HG03025 (cell line): ENCODE measurements around the gene CERS1.

Source experiments
- ATAC-seq: cut with Tn5 transposase; IDR thresholded peaks from one replicate; pipeline ENCODE4 v1.9.1; 2021; ENCODE audit warnings: mild to moderate bottlenecking, moderate library complexity; ENCODE audit not compliant: unreplicated experiment, low FRiP score

CERS1 gene

DNA sequence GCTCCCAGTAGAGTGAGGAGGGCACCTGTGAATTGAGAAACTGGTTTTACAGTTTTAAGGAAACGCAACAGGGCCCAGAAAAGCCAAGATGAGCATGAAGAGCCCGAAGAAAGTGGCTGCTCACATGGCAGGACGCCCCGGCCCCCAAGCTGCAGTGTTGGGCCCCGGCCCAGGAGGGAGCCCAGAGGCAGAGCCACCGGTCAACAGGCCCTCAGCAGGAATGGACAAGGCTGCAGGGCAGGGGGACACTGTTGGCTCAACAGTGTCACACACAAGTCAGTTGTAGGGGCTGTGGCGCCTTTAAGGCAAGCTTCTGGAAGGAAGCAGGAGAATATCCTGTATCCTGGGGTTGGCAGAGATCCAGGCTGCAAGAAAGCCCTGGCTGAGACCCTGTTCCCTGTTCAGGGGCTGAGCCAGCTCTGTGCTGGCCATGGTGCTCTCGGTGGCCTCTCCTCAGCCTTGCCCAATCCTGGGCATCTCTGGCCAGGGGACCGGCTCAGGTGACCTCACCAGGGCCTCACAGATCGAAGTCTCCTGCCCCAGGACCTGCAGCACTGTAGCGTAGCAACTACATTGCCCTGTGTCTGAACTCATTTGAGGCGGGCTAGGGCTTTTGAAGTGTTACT lies 36.2 kb downstream of the CERS1 start:
- no peak for ATAC-seq

- no peak for ATAC-seq
Observed at GRCh38 chr19:18858906-18859646, 36.9 kb downstream of the CERS1 start.

- no peak for ATAC-seq
Observed at GRCh38 chr19:18857223-18857622, 38.7 kb downstream of the CERS1 start.

DNA sequence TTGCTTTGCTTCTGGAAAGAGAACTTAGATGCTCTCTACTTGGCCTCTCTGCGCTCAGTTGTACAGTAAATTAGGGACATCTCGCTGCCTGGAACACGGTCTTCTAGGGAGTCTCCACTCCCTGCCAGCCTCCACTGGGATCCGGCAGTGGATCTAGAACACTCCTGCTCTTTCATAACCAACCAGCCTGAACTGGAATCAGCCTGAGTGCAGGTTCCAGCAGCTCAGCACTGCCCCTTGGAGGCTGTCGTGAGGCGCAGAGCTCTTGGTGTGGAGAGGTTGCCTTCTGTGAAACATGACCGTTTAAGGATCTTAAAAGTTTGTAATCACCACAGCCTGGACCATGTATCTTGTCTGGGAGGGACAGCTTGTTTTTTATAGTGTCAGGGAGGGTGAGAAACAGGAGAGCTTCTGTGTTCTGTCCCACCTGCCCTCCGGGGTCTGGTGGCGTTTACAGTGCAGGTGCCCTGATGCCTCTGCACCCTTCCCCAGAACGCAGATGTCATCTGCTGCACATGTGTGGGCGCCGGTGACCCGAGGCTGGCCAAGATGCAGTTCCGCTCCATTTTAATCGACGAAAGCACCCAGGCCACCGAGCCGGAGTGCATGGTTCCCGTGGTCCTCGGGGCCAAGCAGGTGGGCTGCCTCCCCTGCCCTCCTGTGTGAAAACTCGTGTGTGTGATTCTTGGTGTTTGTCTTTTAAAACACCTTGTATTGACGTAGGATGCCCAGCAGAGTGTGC lies 39.4 kb downstream of the CERS1 start:
- no peak for ATAC-seq

DNA sequence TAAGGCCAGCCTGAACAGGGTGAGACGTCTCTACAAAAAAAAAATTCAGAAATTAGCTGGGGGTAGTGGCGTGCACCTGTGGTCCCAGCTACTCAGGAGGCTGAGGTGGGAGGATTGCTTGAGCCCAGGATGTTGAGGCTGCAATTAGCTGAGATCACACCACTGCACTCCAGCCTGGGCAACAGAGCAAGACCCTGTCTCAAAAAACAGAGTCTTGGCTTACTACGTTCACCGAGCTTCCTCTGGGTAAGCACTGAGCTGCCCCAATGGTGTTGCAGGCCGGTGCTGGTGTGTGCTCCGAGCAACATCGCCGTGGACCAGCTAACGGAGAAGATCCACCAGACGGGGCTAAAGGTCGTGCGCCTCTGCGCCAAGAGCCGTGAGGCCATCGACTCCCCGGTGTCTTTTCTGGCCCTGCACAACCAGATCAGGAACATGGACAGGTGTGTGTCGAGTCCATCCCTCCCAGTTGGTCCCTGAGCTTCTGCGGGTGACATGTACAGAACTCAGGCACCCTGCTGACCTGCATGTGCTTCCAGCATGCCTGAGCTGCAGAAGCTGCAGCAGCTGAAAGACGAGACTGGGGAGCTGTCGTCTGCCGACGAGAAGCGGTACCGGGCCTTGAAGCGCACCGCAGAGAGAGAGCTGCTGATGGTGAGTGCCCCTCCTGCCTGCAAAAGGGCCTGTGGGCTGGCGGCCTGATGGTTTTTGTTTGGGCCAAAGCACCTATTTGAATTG lies 40.1 kb downstream of the CERS1 start:
- ATAC-seq: no peak

GRCh38 chr19:18854982-18855381 lies 41.0 kb downstream of the CERS1 start:
- no peak for ATAC-seq

DNA sequence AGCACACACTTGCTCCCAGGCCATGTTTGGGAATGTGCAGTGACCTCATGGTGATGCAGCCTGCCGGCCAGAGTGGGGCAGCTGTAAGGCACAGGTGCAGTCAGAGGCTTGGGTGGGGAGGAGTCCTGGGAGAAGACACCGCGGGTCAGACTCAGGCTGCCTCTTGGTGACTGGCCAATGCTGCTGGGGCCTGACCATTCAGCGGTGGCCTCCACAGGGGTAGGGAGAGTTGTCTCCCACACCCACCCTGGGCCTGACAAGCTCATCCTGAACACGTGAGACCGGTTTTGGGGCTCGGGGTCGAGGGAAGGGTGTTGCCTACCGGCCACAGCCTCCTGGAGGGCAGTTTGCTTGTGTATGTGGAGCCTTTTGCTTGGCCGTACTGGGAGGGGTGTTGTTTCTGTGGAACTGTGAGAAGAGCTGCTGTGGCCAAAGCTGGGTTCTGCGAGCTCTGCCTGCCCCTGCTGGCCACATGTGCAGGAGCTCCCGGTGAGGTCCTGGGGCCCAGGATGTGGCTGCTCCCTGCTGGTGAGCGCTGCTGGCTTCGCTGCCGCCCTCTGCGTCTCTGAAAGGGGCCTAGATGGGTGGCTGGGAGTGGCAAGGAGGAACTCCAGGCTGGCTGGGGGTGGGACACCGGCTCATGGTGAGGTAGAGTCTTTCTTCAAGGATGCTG lies 42.1 kb downstream of the CERS1 start:
- ATAC-seq: no peak

GRCh38 chr19:18852648-18853047 lies 43.3 kb downstream of the CERS1 start:
- ATAC-seq: no peak

DNA sequence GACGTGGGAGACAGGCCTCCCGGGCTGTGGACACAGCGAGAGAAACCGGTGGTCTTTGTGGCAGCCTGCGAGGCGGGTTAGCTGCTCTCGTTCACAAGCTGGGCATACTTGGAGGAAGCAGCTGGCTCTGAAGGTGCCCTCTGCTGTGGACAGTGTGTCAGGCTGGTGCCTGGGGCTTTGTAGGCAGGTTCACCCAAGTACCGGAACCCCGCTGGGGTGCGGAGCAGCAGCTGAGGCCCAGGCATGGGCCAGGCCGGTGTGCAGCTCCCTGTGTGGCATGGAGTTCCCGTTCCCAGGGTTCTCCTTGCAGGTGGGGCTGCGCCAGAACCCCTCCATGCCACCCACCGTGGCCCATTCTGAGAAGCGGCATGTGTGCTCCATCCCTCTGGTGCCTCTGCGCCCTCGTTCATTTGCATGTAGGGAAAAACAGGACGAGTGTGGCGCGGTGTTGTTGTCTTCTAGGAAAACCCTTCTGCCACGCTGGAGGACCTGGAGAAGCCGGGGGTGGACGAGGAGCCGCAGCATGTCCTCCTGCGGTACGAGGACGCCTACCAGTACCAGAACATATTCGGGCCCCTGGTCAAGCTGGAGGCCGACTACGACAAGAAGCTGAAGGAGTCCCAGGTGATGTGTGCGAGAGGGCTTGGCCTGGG lies 44.2 kb downstream of the CERS1 start:
- no peak for ATAC-seq

DNA sequence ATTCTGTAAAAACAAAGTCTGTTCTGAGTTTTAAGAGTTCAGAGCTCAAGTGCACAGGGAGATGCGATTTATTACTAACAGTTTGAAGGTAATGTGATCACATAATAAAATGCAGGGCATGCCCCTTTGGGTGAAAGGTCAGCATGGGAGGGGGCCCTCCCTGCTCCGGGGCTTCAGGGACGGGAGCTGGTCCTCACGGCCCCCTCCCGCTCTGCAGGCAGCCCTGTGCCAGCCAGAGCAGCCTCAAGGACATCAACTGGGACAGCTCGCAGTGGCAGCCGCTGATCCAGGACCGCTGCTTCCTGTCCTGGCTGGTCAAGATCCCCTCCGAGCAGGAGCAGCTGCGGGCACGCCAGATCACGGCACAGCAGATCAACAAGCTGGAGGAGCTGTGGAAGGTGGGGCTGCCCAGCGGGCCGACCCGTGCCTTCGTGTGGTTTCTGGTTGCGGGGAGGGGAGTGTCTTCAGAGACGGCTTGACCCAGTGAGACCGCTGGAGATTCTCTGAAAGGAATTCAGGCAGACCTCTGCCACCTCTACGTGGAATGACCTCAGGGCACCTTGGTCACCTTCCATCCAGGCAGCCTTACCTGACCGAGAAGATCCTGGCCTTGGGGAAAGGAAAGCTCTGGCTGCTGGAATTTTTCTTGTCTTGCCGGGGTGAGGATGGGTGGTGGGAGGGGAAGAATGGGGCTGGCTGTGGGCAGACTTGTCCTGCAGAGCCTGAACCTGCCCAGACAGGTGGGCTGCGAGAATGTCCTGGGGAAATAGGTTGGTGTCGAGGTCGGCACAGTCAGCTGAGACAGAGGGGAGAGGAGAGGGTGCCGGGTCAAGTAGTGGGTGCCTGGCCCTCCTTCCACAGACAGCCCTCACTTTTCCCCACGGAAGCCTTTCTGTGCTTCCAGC lies 45.2 kb downstream of the CERS1 start:
- ATAC-seq: no peak

DNA sequence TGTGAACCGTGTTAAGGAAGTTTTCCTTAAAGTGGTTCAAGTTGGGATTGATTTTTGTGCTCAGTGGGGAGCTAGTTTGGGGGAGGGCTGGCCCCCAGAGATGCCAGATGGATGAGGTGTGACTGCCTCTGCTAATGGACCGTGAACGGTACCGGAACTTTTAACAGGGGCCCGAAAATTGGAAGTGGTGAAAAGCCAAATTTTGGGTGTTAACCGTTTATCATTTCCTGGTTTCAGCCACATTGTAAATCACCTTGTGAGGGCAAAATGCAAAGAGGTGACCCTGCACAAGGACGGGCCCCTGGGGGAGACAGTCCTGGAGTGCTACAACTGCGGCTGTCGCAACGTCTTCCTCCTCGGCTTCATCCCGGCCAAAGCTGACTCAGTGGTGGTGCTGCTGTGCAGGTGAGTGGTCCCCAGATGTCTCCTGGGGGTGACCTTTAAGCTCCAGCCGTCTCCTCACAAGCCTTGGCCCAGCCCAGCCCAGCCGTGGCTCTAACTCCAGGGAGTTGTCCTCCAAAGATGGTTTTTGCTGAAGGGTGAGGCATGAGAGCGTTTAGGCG lies 46.0 kb downstream of the CERS1 start:
- ATAC-seq: no peak

DNA sequence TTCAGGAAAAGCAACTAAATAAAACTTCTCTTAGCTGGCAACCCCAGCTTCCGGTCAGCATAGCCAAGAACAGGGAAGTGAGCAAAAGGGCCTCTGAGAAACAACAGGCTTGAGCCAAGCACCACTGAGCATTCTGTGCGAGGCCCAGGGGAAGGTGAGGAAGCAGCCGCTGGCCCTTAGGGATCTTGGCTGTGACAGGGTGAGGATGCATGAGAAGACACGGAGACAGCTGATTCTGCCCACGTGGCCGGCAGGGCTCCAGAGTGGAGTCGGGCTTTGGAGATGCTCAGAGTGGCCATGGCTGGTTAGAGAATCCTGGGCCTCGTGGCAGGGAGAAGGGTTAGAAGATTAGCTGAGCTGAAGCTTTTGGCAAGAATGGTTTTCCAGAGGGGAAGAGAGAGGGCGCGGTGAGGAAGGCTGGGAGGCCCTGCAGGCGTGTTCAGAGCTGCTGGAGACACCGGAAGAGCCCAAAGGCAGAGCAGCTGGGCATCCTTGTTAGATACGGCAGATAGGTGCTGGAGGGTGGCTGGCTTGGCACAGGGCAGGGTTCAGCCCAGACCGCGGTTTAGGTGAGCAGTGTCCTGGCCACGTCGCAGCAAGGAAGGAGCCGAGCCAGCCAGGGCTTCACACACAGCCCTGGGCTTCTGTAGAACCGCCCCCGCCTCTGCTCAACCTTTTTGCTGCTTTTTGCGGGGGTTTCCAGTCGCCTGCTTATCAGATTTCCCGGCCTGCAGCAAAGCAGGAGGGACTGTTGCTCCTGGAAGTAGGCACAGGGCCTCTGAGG lies 46.9 kb downstream of the CERS1 start:
- no peak for ATAC-seq

DNA sequence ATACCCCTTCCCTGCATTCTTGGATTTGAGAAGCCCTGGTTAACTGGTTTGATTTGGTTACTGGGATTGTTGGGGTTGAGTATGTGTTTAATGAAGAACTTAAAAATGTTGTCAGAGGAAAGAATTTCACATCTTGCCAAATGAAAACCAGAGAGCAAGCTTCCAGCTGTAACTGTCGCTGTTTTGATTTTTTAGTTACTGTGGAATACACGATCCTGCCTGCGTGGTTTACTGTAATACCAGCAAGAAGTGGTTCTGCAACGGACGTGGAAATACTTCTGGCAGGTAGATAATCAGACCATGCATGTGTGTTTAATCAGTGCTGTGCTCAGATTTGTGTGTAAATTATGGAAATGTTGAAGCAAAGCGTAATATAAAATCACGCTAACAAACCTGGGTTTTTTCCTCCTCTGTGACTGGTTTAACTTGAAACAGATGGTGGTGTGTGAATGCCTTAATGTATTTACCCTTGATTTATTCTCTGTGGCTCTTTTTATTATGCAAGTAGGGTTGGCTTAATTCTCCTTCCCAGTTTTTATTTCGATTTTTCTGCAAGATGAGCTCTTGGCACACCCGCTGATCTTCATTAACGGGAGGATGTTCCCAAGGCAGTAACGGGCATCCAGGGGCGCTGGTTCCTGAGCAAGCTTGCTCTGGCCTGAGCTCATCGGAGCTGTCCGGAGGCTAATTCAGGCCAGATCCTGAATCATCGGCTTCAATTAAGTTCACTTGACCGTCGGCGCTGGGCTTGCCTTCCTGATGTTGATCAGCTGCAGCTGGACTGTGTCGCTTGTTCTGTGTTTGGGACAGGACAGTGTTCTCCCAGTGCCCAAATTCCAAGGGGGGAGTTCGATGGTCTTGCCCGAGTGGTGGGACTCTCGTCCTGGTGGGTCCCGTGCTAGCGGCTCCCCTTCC lies 48.2 kb downstream of the CERS1 start:
- ATAC-seq: no peak

- no peak for ATAC-seq
Observed at GRCh38 chr19:18846862-18847548, 49.0 kb downstream of the CERS1 start.

- no peak for ATAC-seq
Observed at GRCh38 chr19:18845961-18846360, 50.0 kb downstream of the CERS1 start.

GRCh38 chr19:18844806-18845329 lies 51.1 kb downstream of the CERS1 start:
- ATAC-seq: no peak
